Tibial nerve (tissue), 4 donors: ENCODE results near the gene SLC35G6. TPM values are rescaled to one million over a fixed set of nuclear protein-coding genes. Genes with fewer than 3 reads are reported as not detected.
A peak's percentile ranks its signal among the peaks of the same experiment; 100 is the strongest.
"Not testable (repeated sequence)": the region's sequence is repeated elsewhere in the genome, so short reads cannot be mapped to it uniquely, and the experiment has no call there.

Source experiments
- DNase-seq, 2 donors: peaks; one replicate each; pipeline ENCODE4 v3.0.0-alpha.2; 2019; ENCODE audit warnings: low spot score in 2 of 2
- H3K27ac ChIP-seq, 4 donors: fragments of 200-600 bp; sonication (generic) in 3 of 4; one replicate each; pipeline ENCODE4 v1.5.1; 2017 to 2019; ENCODE audit warnings: mild to moderate bottlenecking in 1 of 4
- H3K27me3 ChIP-seq, 2 donors: fragments of 200-600 bp; sonication (generic) in 1 of 2; one replicate each; pipeline versions ENCODE4 v1.5.1 to v1.6.0; 2017 to 2019
- H3K36me3 ChIP-seq, 3 donors: fragments of 200-600 bp; sonication (generic); one replicate each; pipeline ENCODE4 v1.5.1; 2018 to 2019
- H3K4me1 ChIP-seq, 4 donors: fragments of 200-600 bp; sonication (generic) in 3 of 4; one replicate each; pipeline ENCODE4 v1.5.1; 2017 to 2019
- H3K4me3 ChIP-seq, 4 donors: fragments of 200-600 bp; sonication (generic) in 3 of 4; one replicate each; pipeline ENCODE4 v1.5.1; 2017 to 2019; ENCODE audit warnings: mild to moderate bottlenecking in 1 of 4, moderate library complexity in 1 of 4
- H3K9me3 ChIP-seq, 4 donors: fragments of 200-600 bp; sonication (generic) in 3 of 4; one replicate each; pipeline ENCODE4 v1.5.1; 2017 to 2019
- CTCF ChIP-seq, 5 experiments: fragments of 200-600 bp in 3 of 5; fragments of 450-650 bp in 2 of 5; sonication (generic) in 3 of 5; IDR thresholded peaks; one replicate each; pipeline ENCODE4 v1.5.1; 2016 to 2019; ENCODE audit warnings: antibody characterized with exemption in 5 of 5, mild to moderate bottlenecking in 3 of 5, moderate library complexity in 2 of 5
- EP300 ChIP-seq, 2 donors: sonication (generic); formaldehyde crosslinking; IDR thresholded peaks; one replicate each; pipeline ENCODE4 v1.6.1; 2017; ENCODE audit warnings: antibody characterized with exemption in 2 of 2, mild to moderate bottlenecking in 1 of 2
- POLR2A ChIP-seq, 2 donors: fragments of 450-650 bp; IDR thresholded peaks; one replicate each; pipeline ENCODE4 v1.6.1; 2017; ENCODE audit warnings: antibody characterized with exemption in 2 of 2, mild to moderate bottlenecking in 2 of 2, moderate library complexity in 2 of 2
- WGBS, 2 donors: methylation state at CpG; one replicate each; pipeline ENCODE4 v1.1.5; 2018; 5-methylcytosine and 5-hydroxymethylcytosine counted together
- total RNA-seq, 4 donors: library from RNA; depleted of rRNA; stranded (reverse); fragments of >200 nt; gene quantifications; one replicate each; pipeline ENCODE4 v1.1.0, GENCODE V29; 2016

SLC35G6 gene
- total RNA-seq, 4 donors from 2014 or later: not detected

- H3K4me1 ChIP-seq: peaks cover 0 to 71% (median 45%) of the 10 kb centered on the region in 4 donors
- H3K27ac ChIP-seq: peak overlapping the region; percentile 96 to 100 (median 100)
- no peaks in the 10 kb centered on the region for H3K27me3 ChIP-seq
- WGBS, 2 donors: 10 to 14% methylated on average over 24 to 26 of the region's 26 CpGs
- TF ChIP-seq POLR2A (IDR thresholded peaks at IDR 0.05): peak; percentile 34 to 37
- peak in 1 of 2 donors; percentile 59 for TF ChIP-seq EP300 (IDR thresholded peaks at IDR 0.05)
- TF ChIP-seq CTCF (IDR thresholded peaks at IDR 0.05): no peak
- no peaks in the 10 kb centered on the region for H3K36me3 ChIP-seq
- no peak for DNase-seq
- no peaks in the 10 kb centered on the region for H3K9me3 ChIP-seq
- peak overlapping the region; percentile 69 to 100 (median 82) for H3K4me3 ChIP-seq
Observed at GRCh38 chr17:7477392-7478275, 3.6 kb upstream of the SLC35G6 start.

GRCh38 chr17:7478276-7479212 lies 2.7 kb upstream of the SLC35G6 start:
- peak in 1 of 2 donors; percentile 52 for DNase-seq
- WGBS, 2 donors: 8 to 14% methylated on average over 22 to 37 of the region's 40 CpGs
- no peaks in the 10 kb centered on the region for H3K36me3 ChIP-seq
- peak overlapping the region; percentile 69 to 100 (median 82) for H3K4me3 ChIP-seq
- TF ChIP-seq POLR2A (IDR thresholded peaks at IDR 0.05): peak in 1 of 2 donors; percentile 12
- peak in 2 of 5 experiments; percentile 9 for TF ChIP-seq CTCF (IDR thresholded peaks at IDR 0.05)
- TF ChIP-seq EP300 (IDR thresholded peaks at IDR 0.05): peak in 1 of 2 donors; percentile 50
- no peaks in the 10 kb centered on the region for H3K9me3 ChIP-seq
- peak overlapping the region; percentile 96 to 100 (median 100) for H3K27ac ChIP-seq
- peaks cover 0 to 75% (median 47%) of the 10 kb centered on the region in 4 donors for H3K4me1 ChIP-seq
- H3K27me3 ChIP-seq: no peaks in the 10 kb centered on the region

DNA sequence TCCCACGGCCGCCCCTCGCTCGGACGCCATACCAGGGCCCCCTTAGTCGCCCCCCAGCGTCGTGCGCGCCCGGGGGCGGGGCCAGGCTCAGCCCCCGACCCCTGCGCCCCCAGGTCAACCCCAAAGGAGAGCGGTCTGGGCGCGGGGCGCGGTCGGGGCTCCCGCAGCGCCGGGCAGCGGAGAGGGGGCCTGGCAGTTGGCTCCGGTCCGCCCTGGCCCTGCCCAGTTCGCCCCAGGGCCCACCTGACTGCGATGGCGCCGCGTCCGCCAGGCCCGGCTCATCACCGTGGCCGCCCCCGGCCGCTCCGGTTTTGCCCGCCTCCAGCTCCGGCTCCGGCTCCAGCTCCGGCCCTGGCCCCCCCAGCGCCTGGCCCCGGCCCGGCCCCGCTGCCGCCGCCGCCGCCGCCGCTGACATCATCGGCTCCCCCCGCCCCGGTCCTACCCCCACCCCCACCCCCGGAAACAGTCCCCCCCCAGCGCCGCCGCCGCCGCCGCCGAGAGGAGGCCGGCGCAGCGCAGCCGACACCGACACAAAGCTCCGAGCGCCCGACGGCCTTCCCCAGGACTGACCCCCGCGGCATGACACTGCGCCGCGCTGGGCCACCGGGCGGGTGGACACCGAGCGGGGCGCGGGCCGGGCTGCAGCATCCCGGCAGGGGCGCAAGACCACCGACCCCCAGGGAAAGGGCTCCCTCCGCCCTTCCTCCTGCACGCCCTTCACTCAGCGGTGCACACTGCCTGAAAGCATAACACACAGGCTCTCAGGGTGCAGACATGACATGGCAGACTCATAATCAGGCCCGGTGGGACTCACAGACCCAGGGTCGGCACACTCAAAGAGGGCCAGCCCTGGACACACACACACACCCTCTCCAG lies 1.8 kb upstream of the SLC35G6 start, which contains the start of gene ZBTB4:
Gene ZBTB4 (minus strand): TSS at position 419 of the 876 bp plus-strand sequence. CDS start 12,830 bp downstream, outside the sequence.
- no peak for DNase-seq
- H3K4me1 ChIP-seq: peaks cover 0 to 67% (median 47%) of the 10 kb centered on the region in 4 donors
- no peaks in the 10 kb centered on the region for H3K27me3 ChIP-seq
- peak within 1 kb of the TSS; percentile 96 to 100 (median 100) for H3K27ac ChIP-seq
- peak within 1 kb of the TSS; percentile 69 to 100 (median 88) for H3K4me3 ChIP-seq
- TF ChIP-seq EP300 (IDR thresholded peaks at IDR 0.05) (peak in 1 of 2 donors; percentile 86), CTCF (IDR thresholded peaks at IDR 0.05) (no peak), POLR2A (IDR thresholded peaks at IDR 0.05) (peak; percentile 56 to 80)
- H3K9me3 ChIP-seq: no peaks in the 10 kb centered on the region
- 0 to 2% methylated on average over 23 to 42 of the region's 92 CpGs for WGBS, 2 donors
- no peaks in the 10 kb centered on the region for H3K36me3 ChIP-seq

DNA sequence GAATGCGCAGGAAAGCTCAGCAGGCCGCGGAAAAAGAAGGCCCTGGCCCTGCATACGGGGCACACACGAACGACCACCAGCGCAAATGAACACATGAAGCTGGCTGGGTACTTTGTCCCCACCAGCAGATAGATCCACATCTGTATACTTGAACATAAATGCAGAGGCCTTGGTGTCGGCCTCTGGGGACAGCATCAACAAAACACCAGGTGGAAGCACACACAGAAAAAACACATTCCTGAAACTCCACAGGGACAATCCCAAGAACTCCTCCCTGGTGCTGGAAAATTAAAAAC lies 1.2 kb upstream of the SLC35G6 start:
- 2 to 3% methylated on average over 7 to 8 of the region's 8 CpGs for WGBS, 2 donors
- Histone ChIP-seq H3K4me1 (peaks cover 0 to 64% (median 47%) of the 10 kb centered on the region in 4 donors), H3K27me3 (no peaks in the 10 kb centered on the region)

GRCh38 chr17:7481842-7482741 lies 846 bp downstream of the SLC35G6 start:
- not testable (repeated sequence) for DNase-seq, H3K4me3 ChIP-seq, H3K9me3 ChIP-seq, H3K36me3 ChIP-seq, H3K27me3 ChIP-seq
- H3K4me1 ChIP-seq: peaks cover 0 to 64% (median 47%) of the 10 kb centered on the region in 4 donors
- WGBS, 2 donors: 82 to 90% methylated on average over 28 to 31 of the region's 31 CpGs
- peak overlapping the region; percentile 98 to 100 (median 99) for H3K27ac ChIP-seq

More for the DNA sequence above, 1.2 kb upstream of the SLC35G6 start:
- Histone ChIP-seq H3K36me3 (no peaks in the 10 kb centered on the region), H3K27ac (peak overlapping the region; percentile 96 to 100 (median 100)), H3K9me3 (no peaks in the 10 kb centered on the region), H3K4me3 (peak overlapping the region; percentile 69 to 100 (median 88))
- no peak for TF ChIP-seq CTCF (IDR thresholded peaks at IDR 0.05)
- no peak for TF ChIP-seq POLR2A (IDR thresholded peaks at IDR 0.05)
- no peak for TF ChIP-seq EP300 (IDR thresholded peaks at IDR 0.05)
- DNase-seq: no peak

DNA sequence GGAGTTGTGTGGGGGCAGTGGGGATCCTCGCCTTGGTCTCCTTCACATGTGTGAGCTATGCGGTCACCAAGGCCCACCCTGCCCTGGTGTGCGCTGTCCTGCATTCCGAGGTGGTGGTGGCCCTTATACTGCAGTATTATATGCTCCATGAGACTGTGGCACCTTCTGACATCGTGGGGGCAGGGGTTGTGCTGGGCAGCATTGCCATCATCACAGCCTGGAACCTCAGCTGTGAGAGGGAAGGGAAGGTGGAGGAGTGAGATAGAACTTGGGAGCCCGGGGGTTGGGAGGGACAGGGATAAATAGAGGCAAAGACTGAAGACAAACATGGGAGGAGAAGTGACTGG lies 1.5 kb downstream of the SLC35G6 start:
- Histone ChIP-seq H3K27ac (peak overlapping the region; percentile 98 to 100 (median 99)), H3K4me3 (peak overlapping the region; percentile 42 to 71 (median 62)), H3K4me1 (peaks cover 0 to 64% (median 50%) of the 10 kb centered on the region in 4 donors)
- DNase-seq, H3K27me3 ChIP-seq, H3K36me3 ChIP-seq, H3K9me3 ChIP-seq: not testable (repeated sequence)
- WGBS, 2 donors: 66 to 69% methylated on average over 5 to 6 of the region's 6 CpGs
